SK-N-MC (cell line): ENCODE measurements around the gene FARS2.

ENCODE experiments used
- EZH2 ChIP-seq: fragments of 200-600 bp; sonication (generic); IDR thresholded peaks from one replicate; pipeline ENCODE4 v1.6.1; 2017; ENCODE audit warnings: antibody characterized with exemption
- FOXP2 ChIP-seq: optimal IDR thresholded peaks from 2 replicates; pipeline ENCODE3; 2011; ENCODE audit warnings: mild to moderate bottlenecking, moderate library complexity; ENCODE audit not compliant: insufficient read depth; ENCODE audit errors: extremely low read length, control extremely low read depth
- POLR2AphosphoS5 ChIP-seq: IDR thresholded peaks from 2 replicates; pipeline ENCODE4 v1.6.1; 2012; ENCODE audit warnings: mild to moderate bottlenecking, low read depth, low read length, borderline replicate concordance

GRCh38 chr6:5287205-5287965 lies 26.1 kb downstream of the FARS2 start:
- TF ChIP-seq EZH2 (no peak), POLR2AphosphoS5 (no peak), FOXP2 (no peak)
